ACC112 (cell line): ENCODE data around the gene WNT5A.

Experiments
- H2AFZ ChIP-seq: fragments of 200-600 bp; sonication (generic); one replicate; pipeline ENCODE4 v1.6.0; 2017; ENCODE audit warnings: antibody characterized with exemption, low read length; ENCODE audit not compliant: unreplicated experiment
- H3K27ac ChIP-seq: fragments of 200-600 bp; sonication (generic); 2 replicates; pipeline ENCODE4 v1.5.1; 2014; ENCODE audit warnings: low read depth, mild to moderate bottlenecking, antibody characterized with exemption, low read length, moderate library complexity
- H3K27me3 ChIP-seq: fragments of 200-600 bp; sonication (generic); 2 replicates; pipeline ENCODE4 v1.6.1; 2014; ENCODE audit warnings: mild to moderate bottlenecking, antibody characterized with exemption, low read length, moderate library complexity, mixed read lengths; ENCODE audit not compliant: insufficient read depth
- H3K36me3 ChIP-seq: fragments of 200-600 bp; sonication (generic); 2 replicates; pipeline ENCODE4 v1.6.1; 2016; ENCODE audit warnings: mild to moderate bottlenecking, antibody characterized with exemption, low read length, moderate library complexity, mixed read lengths; ENCODE audit not compliant: insufficient read depth
- H3K4me1 ChIP-seq: fragments of 200-600 bp; sonication (generic); one replicate; pipeline ENCODE4 v1.6.1; 2016; ENCODE audit warnings: low read length, mixed read lengths; ENCODE audit not compliant: insufficient read depth, unreplicated experiment, control insufficient read depth
- H3K4me3 ChIP-seq: fragments of 200-600 bp; sonication (generic); 2 replicates; pipeline ENCODE4 v1.5.1; 2014; ENCODE audit warnings: mild to moderate bottlenecking, low read depth, low read length
- H3K79me2 ChIP-seq: fragments of 200-600 bp; sonication (generic); one replicate; pipeline ENCODE4 v1.6.0; 2016; ENCODE audit warnings: low read length; ENCODE audit not compliant: control insufficient read depth, unreplicated experiment, insufficient read depth

The WNT5A gene

DNA sequence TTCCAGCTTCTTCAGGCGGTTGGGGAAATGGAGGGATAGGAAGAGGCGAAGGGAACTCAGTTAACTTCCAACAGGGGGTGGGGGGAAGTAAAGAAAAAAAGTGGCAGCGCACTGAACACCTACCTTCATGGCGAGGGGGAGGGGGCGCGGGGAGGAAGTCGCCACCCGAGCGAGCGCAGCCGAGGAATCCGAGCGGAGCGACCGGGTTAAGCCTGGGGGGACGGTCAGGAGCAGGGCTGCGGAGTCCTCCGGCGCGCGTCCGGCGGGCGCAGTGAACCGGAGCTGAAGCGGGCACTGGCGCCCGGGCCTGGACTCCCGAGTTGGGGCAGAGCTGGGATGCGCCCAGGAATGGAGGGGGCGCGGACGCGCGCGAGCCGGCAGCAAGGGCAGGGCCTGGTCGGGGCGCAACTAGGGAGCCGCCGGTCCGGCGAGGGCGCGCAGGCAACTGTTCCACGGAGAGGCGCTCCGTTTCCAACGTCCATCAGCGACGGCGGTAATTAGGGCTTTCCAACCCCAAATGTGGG, at the start of gene WNT5A:
Gene WNT5A (minus strand): TSS at position 450 of the 524 bp plus-strand sequence. CDS start 321 bp downstream, at position 129.
- Histone ChIP-seq H2AFZ (peak within 1 kb of the TSS; percentile 61), H3K27ac (peak within 1 kb of the TSS; percentile 47), H3K27me3 (peaks cover 5% of the 10 kb centered on the region; the same call in 1 of the 2 replicates), H3K4me1 (peaks cover 14% of the 10 kb centered on the region), H3K36me3 (no peaks in the 10 kb centered on the region), H3K79me2 (no peaks in the 10 kb centered on the region), H3K4me3 (peak within 1 kb of the TSS; percentile 88)

- H3K36me3 ChIP-seq, result no peaks in the 10 kb centered on the region
Measured at GRCh38 chr3:55534876-55535275, 47.8 kb upstream of the WNT5A start.

DNA sequence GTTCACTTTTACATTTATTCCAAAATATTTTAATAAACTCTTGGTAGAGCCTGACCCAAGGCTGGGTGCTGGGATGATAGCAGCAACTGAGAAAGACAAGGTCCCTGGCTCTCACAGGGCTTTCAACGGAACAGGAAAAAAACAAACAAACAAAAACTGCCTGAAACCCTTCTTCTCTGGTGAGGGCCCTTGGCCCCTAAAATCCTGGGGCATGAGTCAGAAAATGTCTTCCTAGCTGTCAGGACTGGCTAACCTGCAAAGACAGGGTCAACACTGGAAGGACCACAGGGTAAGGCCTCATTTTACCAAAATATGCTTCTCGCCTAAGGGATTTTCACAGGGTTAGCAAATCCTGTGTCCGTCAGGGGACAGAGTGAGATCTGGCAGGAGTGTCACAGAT, 45.7 kb upstream of the WNT5A start:
- Histone ChIP-seq H3K27me3 (no peaks in the 10 kb centered on the region), H3K27ac (no peak overlapping the region), H2AFZ (no peak overlapping the region), H3K4me3 (no peak overlapping the region), H3K36me3 (no peaks in the 10 kb centered on the region), H3K79me2 (no peaks in the 10 kb centered on the region), H3K4me1 (no peaks in the 10 kb centered on the region)

More at GRCh38 chr3:55534876-55535275, 47.8 kb upstream of the WNT5A start:
- Histone ChIP-seq H3K27me3 (no peaks in the 10 kb centered on the region), H3K27ac (no peak overlapping the region), H3K4me1 (no peaks in the 10 kb centered on the region), H3K79me2 (no peaks in the 10 kb centered on the region), H3K4me3 (no peak overlapping the region), H2AFZ (no peak overlapping the region)

DNA sequence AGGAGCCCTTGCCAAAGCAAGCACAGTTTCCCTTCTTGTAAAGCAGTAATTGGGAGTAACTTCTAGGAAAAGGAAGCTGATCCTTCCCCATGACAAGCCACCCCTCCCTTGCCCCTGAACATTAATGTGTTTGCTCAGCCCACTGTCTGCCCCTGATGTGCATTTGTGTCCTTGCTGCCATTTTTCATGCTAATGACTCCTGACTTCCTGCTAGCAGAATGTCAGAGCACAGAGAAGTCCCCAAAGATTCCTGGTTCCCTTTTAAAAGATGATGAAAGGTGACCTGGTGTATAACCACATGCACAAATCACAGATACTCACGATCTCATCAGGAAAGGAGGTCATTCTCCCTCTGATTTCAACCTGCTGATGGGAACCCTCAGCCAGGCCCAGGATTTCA, 44.2 kb upstream of the WNT5A start:
- H3K4me3 ChIP-seq, result no peak overlapping the region
- no peaks in the 10 kb centered on the region for H3K36me3 ChIP-seq
- H3K4me1 ChIP-seq, result no peaks in the 10 kb centered on the region
- H3K79me2 ChIP-seq, result no peaks in the 10 kb centered on the region
- H3K27ac ChIP-seq, result no peak overlapping the region
- no peaks in the 10 kb centered on the region for H3K27me3 ChIP-seq
- no peak overlapping the region for H2AFZ ChIP-seq

DNA sequence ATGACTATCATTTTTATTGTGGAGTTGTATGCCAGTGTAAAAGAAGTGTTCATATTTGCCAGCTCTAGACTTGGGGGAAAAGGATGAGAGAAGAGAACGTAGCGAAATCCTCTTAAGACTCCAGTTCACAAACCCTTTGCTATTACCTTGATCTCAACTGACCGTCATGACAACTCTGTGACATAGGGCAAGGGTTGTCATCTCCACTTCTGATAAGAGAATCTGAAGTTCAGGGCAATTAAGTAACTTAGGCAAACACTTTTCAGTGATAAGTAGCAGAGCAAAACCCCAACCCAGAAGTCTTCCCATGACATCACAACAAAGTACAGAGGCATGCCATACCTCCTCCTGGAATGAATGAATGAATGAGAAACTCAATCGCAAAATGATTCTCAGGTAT, 40.3 kb upstream of the WNT5A start:
- Histone ChIP-seq H3K4me3 (no peak overlapping the region), H3K27ac (no peak overlapping the region), H3K79me2 (no peaks in the 10 kb centered on the region), H2AFZ (no peak overlapping the region), H3K27me3 (no peaks in the 10 kb centered on the region), H3K36me3 (no peaks in the 10 kb centered on the region), H3K4me1 (no peaks in the 10 kb centered on the region)

DNA sequence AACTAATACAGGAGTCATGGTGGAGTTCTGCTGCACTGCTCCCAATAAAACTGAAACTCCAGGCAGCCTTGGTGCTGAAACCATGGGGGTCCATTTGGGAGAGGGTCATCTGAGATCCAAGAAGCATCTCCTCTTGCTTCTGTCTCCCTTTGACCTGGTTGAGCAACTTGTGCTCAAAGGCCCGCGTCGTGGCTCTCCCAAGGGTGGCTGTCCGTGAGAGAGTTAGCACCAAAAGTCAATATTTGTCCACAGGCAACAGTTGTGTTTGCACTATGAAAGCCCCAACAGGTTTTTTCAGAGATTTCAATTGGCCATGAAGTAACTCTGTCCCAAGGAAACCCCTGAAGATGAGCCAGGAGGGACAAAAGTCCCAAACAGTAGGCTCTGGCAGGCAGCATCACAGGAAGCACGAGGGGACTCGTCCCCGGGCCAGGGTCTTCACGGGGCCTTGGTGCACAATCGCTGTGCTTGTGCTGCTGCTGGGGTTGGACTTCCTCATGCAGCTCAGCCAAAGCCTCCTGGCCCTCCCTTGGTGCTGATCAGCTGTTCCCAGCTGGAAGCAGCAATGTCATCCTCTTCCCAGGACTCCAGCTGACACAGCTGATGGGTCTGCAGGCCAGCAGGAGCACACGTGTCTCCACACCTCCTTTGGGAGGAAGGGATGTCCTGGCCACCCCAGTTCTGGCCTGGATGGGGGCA, 39.4 kb upstream of the WNT5A start:
- Histone ChIP-seq H3K27ac (no peak overlapping the region), H3K79me2 (no peaks in the 10 kb centered on the region), H3K4me3 (no peak overlapping the region), H3K27me3 (no peaks in the 10 kb centered on the region), H3K36me3 (no peaks in the 10 kb centered on the region), H3K4me1 (no peaks in the 10 kb centered on the region), H2AFZ (no peak overlapping the region)

DNA sequence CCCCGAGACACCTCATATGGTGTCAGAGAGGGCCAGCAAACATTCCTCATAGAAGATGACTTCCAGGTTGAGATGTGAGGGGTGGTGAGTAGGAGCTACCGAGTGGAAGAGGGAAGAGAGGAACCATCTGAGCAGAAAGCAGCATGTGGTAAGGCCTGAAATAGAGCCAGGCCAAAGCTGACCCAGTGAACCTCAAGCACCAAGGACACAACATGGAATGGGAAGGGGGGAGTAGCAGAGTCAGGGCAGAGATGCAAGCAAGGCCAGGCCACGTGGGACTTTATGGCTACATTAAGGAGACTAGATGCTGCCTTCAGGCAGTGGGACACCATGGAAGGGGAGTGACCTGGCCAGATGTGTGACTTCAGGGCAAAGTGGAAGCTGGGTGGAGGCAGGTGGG, 38.3 kb upstream of the WNT5A start:
- Histone ChIP-seq H3K27ac (no peak overlapping the region), H3K27me3 (no peaks in the 10 kb centered on the region), H3K4me3 (no peak overlapping the region), H3K79me2 (no peaks in the 10 kb centered on the region), H2AFZ (no peak overlapping the region), H3K36me3 (no peaks in the 10 kb centered on the region), H3K4me1 (no peaks in the 10 kb centered on the region)

DNA sequence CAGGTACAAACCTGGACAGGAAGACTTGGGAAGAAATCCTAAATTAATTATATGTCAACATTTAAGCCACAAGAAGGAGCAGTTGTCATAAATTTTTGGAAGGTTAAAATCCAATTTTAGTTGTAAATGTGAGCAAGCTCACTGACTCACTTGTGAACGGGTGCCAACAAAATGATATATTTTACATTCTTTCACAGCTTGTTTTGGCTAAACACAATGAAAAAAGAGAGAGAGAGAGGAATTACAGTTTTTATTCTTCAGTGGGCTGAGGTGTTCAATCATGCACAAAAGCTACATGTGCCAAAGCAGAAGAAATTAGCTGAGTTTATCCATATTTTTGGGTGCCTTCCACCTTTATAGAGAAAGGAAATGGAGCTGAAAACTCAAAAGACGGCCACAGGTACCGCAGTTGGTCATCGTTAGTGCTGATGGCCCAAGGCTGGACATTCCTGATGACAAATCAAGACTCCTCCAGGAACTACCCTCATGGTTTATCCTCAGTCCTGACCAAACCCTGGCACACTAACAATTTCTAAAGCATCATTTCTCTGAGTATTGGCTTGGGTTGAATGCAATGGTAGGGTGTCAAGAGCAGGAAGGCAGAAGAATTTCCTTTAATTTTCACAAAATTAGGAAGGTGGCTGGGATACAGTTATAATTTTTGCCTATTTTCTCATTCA, 37.6 kb upstream of the WNT5A start:
- Histone ChIP-seq H3K4me1 (no peaks in the 10 kb centered on the region), H3K79me2 (no peaks in the 10 kb centered on the region), H3K36me3 (no peaks in the 10 kb centered on the region), H3K27ac (no peak overlapping the region), H2AFZ (no peak overlapping the region), H3K27me3 (no peaks in the 10 kb centered on the region), H3K4me3 (no peak overlapping the region)

DNA sequence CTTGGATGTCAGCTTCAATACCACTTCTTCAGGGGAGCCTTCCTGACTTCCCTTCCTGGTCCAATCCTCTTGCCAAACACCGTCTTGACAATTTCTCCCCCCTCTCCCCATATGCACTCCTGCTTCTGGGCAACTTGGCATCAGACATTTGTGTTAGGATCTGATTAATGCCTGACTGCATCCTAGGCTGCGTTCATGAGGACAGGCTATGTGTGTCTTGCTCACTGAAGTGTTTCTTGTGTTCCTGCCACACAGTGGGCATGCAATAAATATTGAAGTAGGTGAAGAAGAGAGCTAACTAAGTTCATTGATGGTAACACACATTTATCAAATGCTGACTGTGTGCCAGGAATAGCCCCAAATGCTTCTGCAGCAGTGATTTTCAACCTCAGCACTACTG, 36.4 kb upstream of the WNT5A start:
- no peaks in the 10 kb centered on the region for H3K79me2 ChIP-seq
- H3K36me3 ChIP-seq, result no peaks in the 10 kb centered on the region
- H3K4me1 ChIP-seq, result no peaks in the 10 kb centered on the region
- H2AFZ ChIP-seq, result no peak overlapping the region
- H3K4me3 ChIP-seq, result no peak overlapping the region
- H3K27me3 ChIP-seq, result no peaks in the 10 kb centered on the region
- no peak overlapping the region for H3K27ac ChIP-seq

DNA sequence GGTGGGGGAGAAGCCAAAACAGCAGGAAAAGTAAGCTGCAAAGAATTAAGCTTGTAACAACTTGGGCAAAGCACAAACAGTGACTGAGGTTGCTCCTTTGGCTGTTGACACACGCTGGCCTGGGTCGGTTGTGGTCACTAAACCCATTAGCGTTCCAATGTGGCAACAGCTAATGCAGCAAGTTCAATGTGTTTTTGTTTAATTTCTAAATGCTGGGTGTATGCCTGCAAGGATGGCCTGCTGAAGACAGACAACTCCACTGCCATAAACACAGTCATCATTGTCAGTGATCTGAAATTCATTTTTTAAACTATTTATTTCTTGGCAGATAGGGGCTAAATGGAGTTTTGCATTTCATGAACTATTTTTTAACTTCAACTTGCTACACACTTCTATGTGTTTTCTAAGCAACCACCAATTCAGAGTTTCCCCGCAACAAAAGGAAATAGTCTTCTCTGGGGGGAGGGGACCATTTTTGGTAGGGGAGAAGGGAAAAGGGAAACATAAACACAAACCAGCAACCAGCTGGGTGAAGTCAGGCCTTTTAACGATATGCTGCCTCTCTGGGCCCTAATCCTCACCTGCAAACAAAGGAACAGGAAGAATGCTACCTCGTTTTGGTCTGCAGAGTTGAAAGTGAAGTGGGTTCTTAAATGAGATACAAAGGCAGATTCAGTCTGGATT, 34.8 kb upstream of the WNT5A start:
- no peak overlapping the region for H3K4me3 ChIP-seq
- H2AFZ ChIP-seq, result no peak overlapping the region

More for the DNA sequence above, 34.8 kb upstream of the WNT5A start:
- Histone ChIP-seq H3K4me1 (no peaks in the 10 kb centered on the region), H3K27ac (no peak overlapping the region), H3K36me3 (no peaks in the 10 kb centered on the region), H3K27me3 (no peaks in the 10 kb centered on the region), H3K79me2 (no peaks in the 10 kb centered on the region)
